ENCODE measurements around the gene ZDHHC3. TPM values are rescaled to one million over a fixed set of nuclear protein-coding genes. Genes with fewer than 3 reads are reported as not detected.

ZDHHC3 gene
- polyA plus RNA-seq, 1 of the 3 experiments (the other 2 are of a cell fraction): 60.7 TPM

DNA sequence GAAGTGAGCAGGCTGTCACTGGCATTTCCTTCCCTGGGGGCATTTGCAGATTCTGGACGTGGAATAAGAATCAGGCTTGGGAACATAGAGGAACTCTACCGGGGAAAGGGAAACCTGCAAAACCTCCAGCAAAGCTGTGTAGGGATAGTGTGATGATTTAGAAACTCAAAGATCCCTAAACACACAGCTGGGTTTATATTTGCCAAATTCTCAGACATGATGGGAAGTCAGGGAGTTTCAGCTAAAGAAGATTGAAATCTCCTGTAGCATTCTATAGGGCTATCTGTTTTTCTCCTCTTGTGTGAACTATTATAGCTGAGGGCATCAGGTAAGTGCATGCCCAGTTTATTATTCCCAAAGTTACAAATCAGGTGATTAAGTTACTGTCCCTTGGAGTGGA lies 40.9 kb upstream of the ZDHHC3 start:
- peaks cover 0 to 8% of the 10 kb centered on the region in 2 experiments; a peak in 2 of 4 replicates for H3K4me1 ChIP-seq (ENCODE audit: control insufficient read depth in 1 of 2, insufficient read depth in 2 of 2, low read depth in 1 of 2, low read length in 1 of 2)
- H3K79me2 ChIP-seq (ENCODE audit: insufficient read depth): no peaks in the 10 kb centered on the region
- H4K20me1 ChIP-seq (ENCODE audit: insufficient read depth): no peaks in the 10 kb centered on the region
- H3K4me2 ChIP-seq: no peak overlapping the region
- no peak overlapping the region for H3K4me3 ChIP-seq (ENCODE audit: low read depth in 2 of 2, low read length in 1 of 2)
- peaks cover 5% of the 10 kb centered on the region for H3F3A ChIP-seq (replicated peaks; ENCODE audit: insufficient read depth)
- no peak for TF ChIP-seq MXI1 (IDR thresholded peaks at IDR 0.05; ENCODE audit: low read depth, low read length)
- TF ChIP-seq RCOR1 (IDR thresholded peaks at IDR 0.05; ENCODE audit: low read length): no peak
- TF ChIP-seq CHD2 (IDR thresholded peaks at IDR 0.05; ENCODE audit: low read length, partially characterized antibody): no peak
- TF ChIP-seq, protein P1, sequence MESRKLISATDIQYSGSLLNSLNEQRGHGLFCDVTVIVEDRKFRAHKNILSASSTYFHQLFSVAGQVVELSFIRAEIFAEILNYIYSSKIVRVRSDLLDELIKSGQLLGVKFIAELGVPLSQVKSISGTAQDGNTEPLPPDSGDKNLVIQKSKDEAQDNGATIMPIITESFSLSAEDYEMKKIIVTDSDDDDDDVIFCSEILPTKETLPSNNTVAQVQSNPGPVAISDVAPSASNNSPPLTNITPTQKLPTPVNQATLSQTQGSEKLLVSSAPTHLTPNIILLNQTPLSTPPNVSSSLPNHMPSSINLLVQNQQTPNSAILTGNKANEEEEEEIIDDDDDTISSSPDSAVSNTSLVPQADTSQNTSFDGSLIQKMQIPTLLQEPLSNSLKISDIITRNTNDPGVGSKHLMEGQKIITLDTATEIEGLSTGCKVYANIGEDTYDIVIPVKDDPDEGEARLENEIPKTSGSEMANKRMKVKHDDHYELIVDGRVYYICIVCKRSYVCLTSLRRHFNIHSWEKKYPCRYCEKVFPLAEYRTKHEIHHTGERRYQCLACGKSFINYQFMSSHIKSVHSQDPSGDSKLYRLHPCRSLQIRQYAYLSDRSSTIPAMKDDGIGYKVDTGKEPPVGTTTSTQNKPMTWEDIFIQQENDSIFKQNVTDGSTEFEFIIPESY (IDR thresholded peaks at IDR 0.05; ENCODE audit: borderline replicate concordance, low read depth): no peak
- no peak for TF ChIP-seq TEAD4 (IDR thresholded peaks at IDR 0.05; ENCODE audit: borderline replicate concordance, insufficient read depth)
- no peak for TF ChIP-seq NRF1 (IDR thresholded peaks at IDR 0.05; ENCODE audit: low read depth, low read length)
- no peak for TF ChIP-seq EZH2phosphoT487 (IDR thresholded peaks at IDR 0.05; ENCODE audit: borderline replicate concordance, low read depth)
- no peak for TF ChIP-seq TCF12 (IDR thresholded peaks at IDR 0.05)
- TF ChIP-seq, protein P2, sequence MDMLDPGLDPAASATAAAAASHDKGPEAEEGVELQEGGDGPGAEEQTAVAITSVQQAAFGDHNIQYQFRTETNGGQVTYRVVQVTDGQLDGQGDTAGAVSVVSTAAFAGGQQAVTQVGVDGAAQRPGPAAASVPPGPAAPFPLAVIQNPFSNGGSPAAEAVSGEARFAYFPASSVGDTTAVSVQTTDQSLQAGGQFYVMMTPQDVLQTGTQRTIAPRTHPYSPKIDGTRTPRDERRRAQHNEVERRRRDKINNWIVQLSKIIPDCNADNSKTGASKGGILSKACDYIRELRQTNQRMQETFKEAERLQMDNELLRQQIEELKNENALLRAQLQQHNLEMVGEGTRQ (IDR thresholded peaks at IDR 0.05; ENCODE audit: borderline replicate concordance, low read depth, low read length): no peak
- no peak for TF ChIP-seq FOXM1 (IDR thresholded peaks at IDR 0.05; ENCODE audit: low read depth)
- no peak for TF ChIP-seq GABPA (IDR thresholded peaks at IDR 0.05; ENCODE audit: low read depth)
- TF ChIP-seq TAF1 (IDR thresholded peaks at IDR 0.05; ENCODE audit: borderline replicate concordance, low read depth, low read length): no peak
- no peaks in the 10 kb centered on the region for H3K9me2 ChIP-seq
- H2AFZ ChIP-seq (ENCODE audit: low read depth): no peak overlapping the region
- H3K9ac ChIP-seq: no peak overlapping the region
- ChIA-PET CTCF (interaction anchor here (1.4 to 1.8 kb wide), 3 partner anchors 19 to 24 kb away, joined by 4 to 6 read pairs (median 5); no protein-coding TSS in a partner anchor), POLR2A (interaction anchor here (0.6 kb wide), 1 partner anchor 211 kb away, joined by 4 read pairs; no protein-coding TSS in a partner anchor)
- H3K27me3 ChIP-seq (ENCODE audit: insufficient read depth): no peaks in the 10 kb centered on the region
- H3K27ac ChIP-seq (ENCODE audit: low read depth in 2 of 2, low read length in 1 of 2): no peak overlapping the region
- H3K9me3 ChIP-seq: no peaks in the 10 kb centered on the region
- WGBS (ENCODE audit: low lambda C conversion rate): 88% methylated on average over 2 of the region's 2 CpGs
- H3K36me3 ChIP-seq (replicated peaks in 1 of 2; ENCODE audit: control insufficient read depth in 1 of 2, insufficient read depth in 2 of 2, low read length in 1 of 2): peaks cover 2 to 12% of the 10 kb centered on the region in 2 experiments
- no peak for DNase-seq

DNA sequence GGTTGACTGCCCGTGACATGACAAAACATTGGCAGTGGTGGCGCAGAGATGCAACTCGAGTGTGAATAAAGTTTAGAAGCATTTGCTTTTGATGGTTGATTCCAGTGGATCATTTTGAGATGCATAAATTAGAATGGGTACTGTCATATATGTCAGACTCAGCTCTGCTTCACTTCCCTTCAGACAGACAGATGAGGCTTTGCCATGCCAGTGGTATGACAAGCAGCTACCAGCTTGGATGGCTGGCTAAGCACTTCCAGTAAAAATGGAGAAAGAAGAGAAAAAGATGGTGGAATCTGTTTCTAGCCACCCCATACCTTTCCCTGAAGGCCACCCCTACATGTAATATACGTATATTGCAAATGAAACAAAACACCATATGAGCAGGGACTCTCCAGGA lies 36.6 kb upstream of the ZDHHC3 start:
- H3K4me2 ChIP-seq: peak overlapping the region; percentile 66
- H3K9ac ChIP-seq: peak overlapping the region; percentile 65; the same call in 1 of the 2 replicates
- WGBS (ENCODE audit: low lambda C conversion rate): 97% methylated on average over 4 of the region's 4 CpGs
- no peak for DNase-seq
- no peaks in the 10 kb centered on the region for H3K79me2 ChIP-seq (ENCODE audit: insufficient read depth)
- no peaks in the 10 kb centered on the region for H3K27me3 ChIP-seq (ENCODE audit: insufficient read depth)
- no peaks in the 10 kb centered on the region for H4K20me1 ChIP-seq (ENCODE audit: insufficient read depth)
- ChIA-PET POLR2A (no interaction called here), CTCF (interaction anchor here (0.8 to 0.9 kb wide), 2 partner anchors 28 to 648 kb away, joined by 3 to 4 read pairs; no protein-coding TSS in a partner anchor)
- H3K36me3 ChIP-seq (replicated peaks in 1 of 2; ENCODE audit: control insufficient read depth in 1 of 2, insufficient read depth in 2 of 2, low read length in 1 of 2): peaks cover 2 to 12% of the 10 kb centered on the region in 2 experiments
- no peak overlapping the region; a peak in 1 of 4 replicates for H3K4me3 ChIP-seq (ENCODE audit: low read depth in 2 of 2, low read length in 1 of 2)
- TF ChIP-seq MEF2A (IDR thresholded peaks at IDR 0.05; ENCODE audit: borderline replicate concordance, low read depth): no peak
- no peak for TF ChIP-seq RAD21 (IDR thresholded peaks at IDR 0.05; ENCODE audit: low read length)
- H2AFZ ChIP-seq (ENCODE audit: low read depth): no peak overlapping the region
- H3K9me3 ChIP-seq: no peaks in the 10 kb centered on the region
- peak overlapping the region; percentile 39 to 87; a peak in 3 of 4 replicates for H3K27ac ChIP-seq (ENCODE audit: low read depth in 2 of 2, low read length in 1 of 2)
- H3K9me2 ChIP-seq: no peaks in the 10 kb centered on the region
- peaks cover 26% of the 10 kb centered on the region for H3F3A ChIP-seq (replicated peaks; ENCODE audit: insufficient read depth)
- H3K4me1 ChIP-seq (ENCODE audit: control insufficient read depth in 1 of 2, insufficient read depth in 2 of 2, low read depth in 1 of 2, low read length in 1 of 2): peaks cover 25 to 28% of the 10 kb centered on the region in 2 experiments
